ENCODE data around the gene RALA.

GRCh38 chr7:39659356-39660013 lies 36.1 kb downstream of the RALA start:
- TF ChIP-seq CTCF (IDR thresholded peaks at IDR 0.05 in 8 of 11, conservative IDR thresholded peaks at IDR 0.05 in 3 of 11) (no peak), POLR2A (IDR thresholded peaks at IDR 0.05) (no peak)
